GM19372 (cell line): Measurements from ENCODE around the gene ZBTB46.
A peak's percentile ranks its signal among the peaks of the same experiment; 100 is the strongest.
"Not testable (repeated sequence)": the region's sequence is repeated elsewhere in the genome, so short reads cannot be mapped to it uniquely, and the experiment has no call there.

Experiments
- ATAC-seq: cut with Tn5 transposase; IDR thresholded peaks from one replicate; pipeline ENCODE4 v1.9.1; 2021; ENCODE audit warnings: mild to moderate bottlenecking, low read depth, moderate library complexity; ENCODE audit not compliant: unreplicated experiment

The ZBTB46 gene, protein sequence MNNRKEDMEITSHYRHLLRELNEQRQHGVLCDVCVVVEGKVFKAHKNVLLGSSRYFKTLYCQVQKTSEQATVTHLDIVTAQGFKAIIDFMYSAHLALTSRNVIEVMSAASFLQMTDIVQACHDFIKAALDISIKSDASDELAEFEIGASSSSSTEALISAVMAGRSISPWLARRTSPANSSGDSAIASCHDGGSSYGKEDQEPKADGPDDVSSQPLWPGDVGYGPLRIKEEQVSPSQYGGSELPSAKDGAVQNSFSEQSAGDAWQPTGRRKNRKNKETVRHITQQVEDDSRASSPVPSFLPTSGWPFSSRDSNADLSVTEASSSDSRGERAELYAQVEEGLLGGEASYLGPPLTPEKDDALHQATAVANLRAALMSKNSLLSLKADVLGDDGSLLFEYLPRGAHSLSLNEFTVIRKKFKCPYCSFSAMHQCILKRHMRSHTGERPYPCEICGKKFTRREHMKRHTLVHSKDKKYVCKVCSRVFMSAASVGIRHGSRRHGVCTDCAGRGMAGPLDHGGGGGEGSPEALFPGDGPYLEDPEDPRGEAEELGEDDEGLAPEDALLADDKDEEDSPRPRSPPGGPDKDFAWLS

DNA sequence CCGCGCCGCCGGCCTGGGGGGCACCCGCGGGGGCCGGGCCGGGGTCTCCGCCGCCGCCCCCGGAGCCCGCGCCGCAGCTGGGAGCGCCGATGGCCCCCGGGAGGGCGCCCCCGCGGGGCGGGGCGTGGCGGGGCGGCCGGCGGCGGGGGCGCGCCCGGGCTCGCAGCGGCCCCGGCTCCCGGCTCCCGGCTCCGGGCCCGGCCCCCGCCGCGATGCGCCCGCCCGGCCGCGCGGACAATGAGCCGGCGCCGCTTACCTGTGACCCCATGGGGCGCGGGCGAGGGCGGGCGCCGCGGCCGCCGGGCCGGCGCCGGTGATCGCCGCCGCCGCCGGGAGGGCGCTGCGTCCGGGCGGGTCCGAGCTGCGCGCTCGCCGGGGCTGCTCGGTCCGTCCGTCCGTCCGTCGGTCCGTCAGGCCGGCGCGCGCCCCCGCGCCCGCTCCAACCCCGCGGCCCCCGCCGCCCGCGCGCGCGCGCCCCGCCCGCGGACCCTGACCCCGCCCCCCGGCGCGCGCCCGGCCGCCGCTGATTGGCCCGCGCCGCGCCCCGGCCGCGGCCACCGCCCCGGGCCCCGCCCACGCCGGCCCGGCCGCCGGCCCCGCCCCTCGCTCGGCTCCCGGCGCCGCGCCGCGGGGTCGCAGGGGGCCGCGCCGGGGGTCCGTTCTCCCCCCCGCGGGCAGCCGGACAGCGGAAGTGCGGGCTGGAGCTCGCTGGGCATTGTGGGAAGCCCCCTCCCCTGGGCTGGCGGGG lies at the start of gene ZBTB46:
Gene ZBTB46 (minus strand): TSS at position 424 of the 748 bp plus-strand sequence. CDS start 40,507 bp downstream, outside the sequence.
- ATAC-seq, result peak; percentile 56

- ATAC-seq, result no peak
These were observed 48.0 kb upstream of the ZBTB46 start for GRCh38 chr20:63878899-63879663.

GRCh38 chr20:63877755-63878470 lies 46.8 kb upstream of the ZBTB46 start:
- no peak for ATAC-seq

DNA sequence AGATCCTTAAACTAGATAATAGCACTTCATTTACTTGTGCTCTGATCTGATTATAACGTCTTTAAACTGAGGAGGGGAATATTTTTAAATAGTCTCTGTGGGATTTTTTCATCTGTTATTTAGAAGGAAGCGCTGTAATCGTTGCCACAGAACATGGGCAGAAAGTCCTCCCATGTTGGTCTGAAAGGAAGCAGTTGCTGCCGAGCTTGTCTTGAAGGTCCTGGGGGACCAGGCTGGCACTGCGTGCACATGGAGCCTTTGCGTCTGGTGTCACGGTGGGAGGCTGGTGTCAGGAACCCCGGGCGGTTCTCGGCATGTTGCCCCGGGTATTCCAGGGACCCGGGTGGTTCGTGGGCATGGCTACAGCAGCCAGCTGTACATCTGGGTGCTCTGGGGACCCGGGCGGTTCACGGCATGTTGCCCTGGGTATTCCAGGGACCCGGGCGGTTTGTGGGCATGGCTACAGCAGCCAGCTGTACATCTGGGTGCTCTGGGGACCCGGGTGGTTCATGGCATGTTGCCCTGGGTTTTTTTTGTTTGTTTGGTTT lies 45.5 kb upstream of the ZBTB46 start:
- ATAC-seq, result no peak

- ATAC-seq, result not testable (repeated sequence)
These were observed 43.2 kb upstream of the ZBTB46 start for GRCh38 chr20:63874241-63874640.

- ATAC-seq, result no peak
These were observed 42.5 kb upstream of the ZBTB46 start for GRCh38 chr20:63873477-63873971.

- ATAC-seq, result no peak
These were observed 37.2 kb upstream of the ZBTB46 start for GRCh38 chr20:63868264-63868663.

GRCh38 chr20:63867042-63867441 lies 36.0 kb upstream of the ZBTB46 start:
- ATAC-seq, result not testable (repeated sequence)

DNA sequence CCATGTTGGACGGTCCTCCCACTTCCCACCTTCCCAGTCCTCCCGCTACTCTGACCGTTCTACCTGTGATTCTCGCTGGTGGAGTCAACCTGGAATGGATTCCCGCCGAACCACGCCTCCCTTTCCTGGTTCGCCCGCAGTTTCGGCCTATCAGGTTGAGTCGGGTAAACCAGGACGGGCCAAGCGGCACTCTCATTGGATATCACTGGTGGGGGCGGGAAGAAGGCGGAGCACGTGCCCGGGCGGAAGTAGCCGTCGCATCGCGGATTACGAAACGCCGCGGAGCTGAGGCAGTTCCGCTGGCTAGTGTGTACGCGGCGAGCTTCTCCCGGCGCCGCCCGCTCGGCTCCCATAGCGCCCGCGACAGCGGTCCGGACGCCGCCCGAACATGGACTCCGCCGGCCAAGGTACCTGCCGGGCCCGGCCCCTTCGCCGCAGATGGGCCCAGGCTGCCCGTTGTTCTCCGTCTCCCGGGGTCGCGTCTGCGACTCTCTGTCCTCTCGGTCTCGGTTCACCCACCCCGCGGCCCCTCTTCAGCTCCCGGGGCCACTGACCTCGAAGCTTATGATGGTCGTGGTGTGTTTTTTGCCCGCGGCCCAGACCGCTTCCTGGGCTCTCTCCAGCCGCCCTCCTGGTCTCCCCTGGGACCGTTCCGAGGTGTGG lies 34.0 kb upstream of the ZBTB46 start, which contains the start of gene TPD52L2:
Gene TPD52L2 (plus strand): TSS at position 293 of the 663 bp plus-strand sequence. CDS start 96 bp downstream, at position 389.
- peak; percentile 78 for ATAC-seq

DNA sequence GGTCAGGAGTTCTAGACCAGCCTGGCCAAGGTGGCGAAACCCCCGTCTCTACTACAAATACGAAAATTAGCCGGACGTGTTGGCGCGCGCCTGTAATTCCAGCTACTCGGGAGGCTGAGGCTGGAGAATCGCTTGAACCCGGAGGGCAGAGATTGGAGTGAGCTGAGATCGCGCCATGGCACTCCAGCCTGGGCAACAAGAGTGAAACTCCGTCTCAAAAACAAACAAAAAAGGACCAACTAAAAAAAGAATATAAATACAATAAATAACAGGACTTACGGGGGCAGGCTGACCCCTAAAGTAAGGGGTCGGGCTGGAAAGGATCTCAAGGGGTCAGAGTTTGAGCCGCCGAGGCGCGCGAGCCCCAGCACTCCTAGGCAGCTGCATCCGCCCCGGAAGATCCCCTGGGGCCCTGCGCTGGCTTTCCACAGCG lies 33.5 kb upstream of the ZBTB46 start:
- ATAC-seq, result peak; percentile 2

- peak; percentile 45 for ATAC-seq
These were observed 32.9 kb upstream of the ZBTB46 start for GRCh38 chr20:63863798-63864544.

DNA sequence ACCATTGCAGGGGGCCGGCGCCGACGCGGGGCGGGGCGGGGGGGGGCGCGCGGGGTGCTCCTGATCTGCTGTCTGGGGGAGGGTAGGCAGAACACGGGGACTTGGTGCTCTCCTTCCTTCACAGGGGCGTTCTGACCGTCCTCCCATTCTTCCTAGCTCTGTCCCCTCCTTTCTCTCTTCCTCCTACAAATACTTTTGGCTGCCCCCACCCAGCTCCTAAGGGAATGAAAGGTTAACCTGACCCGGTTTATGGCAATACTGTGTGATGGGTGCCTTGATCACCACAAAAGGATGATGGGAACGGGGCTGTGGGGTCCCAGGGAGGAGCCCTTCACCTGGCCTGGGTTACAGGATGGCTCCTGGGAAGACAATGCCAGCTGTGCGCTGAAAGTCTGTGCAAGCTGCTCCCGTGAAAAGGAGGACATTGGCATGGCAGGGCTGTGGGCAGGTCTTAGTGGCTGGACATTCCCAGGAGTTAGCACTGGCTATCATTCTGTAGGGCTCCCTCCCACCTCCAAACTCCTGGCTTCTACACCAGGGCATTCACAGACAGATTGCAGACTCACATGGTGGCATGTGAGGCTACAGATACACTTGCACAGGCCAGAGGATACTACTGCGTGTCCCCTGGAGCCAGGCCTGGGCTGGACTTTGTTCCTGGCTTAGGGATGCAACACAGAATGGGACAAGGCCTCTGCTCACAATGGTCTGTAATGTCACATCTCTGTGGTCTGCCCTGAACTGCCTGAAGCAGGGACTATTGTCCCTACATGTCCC lies 32.1 kb upstream of the ZBTB46 start:
- ATAC-seq, result no peak

GRCh38 chr20:63861981-63862901 lies 31.2 kb upstream of the ZBTB46 start:
- no peak for ATAC-seq

- no peak for ATAC-seq
These were observed 30.4 kb upstream of the ZBTB46 start, which contains the start of gene ABHD16B for GRCh38 chr20:63861365-63861934. ABHD16B (plus strand) TSS chr20:63861498; CDS start chr20:63861541, 43 bp downstream.

GRCh38 chr20:63860325-63861051 lies 29.4 kb upstream of the ZBTB46 start:
- no peak for ATAC-seq
